HG03457 (cell line): ENCODE measurements around the gene ARID3C.
A peak's percentile ranks its signal among the peaks of the same experiment; 100 is the strongest.

Experiments used
- ATAC-seq: cut with Tn5 transposase; IDR thresholded peaks from one replicate; pipeline ENCODE4 v1.9.1; 2021; ENCODE audit warnings: moderate number of reproducible peaks; ENCODE audit not compliant: unreplicated experiment

The ARID3C gene

DNA sequence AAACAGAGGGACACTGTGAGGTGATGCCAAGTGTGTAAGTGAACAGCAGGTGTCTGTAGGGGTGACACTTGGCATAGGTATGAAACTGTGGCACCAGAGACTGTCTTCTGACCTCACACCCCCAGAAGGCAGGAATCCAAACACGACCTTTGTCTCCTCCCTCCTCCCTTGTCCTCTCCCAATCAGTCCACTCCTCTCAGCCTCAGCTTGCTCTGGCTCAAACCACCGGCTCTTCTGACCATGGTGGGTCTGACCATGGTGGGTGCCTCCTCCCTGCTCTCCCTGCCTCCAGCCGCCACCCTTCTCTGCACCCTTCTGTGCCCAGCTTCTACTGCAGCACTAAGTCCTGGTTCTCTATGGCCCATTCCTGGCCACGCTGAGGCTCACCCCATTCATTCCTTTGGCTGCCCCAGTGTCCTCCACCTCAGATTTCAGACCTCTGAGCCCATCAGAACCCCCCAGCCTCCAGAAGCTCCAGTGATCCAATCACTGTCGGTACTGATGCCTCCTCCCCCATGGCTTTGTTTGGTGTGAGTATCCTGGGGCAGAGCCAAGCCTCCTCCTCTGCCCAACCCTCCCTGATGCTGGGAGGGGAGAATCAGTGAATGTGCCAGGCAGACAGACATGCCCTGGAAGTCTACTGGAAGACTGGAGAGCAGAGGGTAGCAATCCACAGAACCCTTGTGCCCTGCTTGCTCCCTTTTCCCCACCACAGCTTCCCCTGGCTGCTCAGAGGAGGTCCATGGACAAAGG, 1.7 kb upstream of the ARID3C start:
- no peak for ATAC-seq

DNA sequence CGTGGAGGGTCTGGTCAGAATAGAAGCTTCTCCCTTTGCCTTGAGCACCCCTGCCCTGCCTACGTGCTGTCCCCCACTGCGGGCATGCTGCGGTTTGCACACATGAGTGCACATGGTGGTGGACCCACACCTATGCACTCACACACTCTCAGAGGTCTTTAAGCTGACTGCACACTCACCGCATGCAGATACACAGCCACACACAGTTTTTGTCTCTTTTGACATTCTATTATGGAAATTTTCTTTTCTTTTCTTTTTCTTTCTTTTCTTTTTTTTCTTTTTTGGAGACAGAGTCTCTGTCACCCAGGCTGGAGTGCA, 584 bp upstream of the ARID3C start:
- no peak for ATAC-seq

DNA sequence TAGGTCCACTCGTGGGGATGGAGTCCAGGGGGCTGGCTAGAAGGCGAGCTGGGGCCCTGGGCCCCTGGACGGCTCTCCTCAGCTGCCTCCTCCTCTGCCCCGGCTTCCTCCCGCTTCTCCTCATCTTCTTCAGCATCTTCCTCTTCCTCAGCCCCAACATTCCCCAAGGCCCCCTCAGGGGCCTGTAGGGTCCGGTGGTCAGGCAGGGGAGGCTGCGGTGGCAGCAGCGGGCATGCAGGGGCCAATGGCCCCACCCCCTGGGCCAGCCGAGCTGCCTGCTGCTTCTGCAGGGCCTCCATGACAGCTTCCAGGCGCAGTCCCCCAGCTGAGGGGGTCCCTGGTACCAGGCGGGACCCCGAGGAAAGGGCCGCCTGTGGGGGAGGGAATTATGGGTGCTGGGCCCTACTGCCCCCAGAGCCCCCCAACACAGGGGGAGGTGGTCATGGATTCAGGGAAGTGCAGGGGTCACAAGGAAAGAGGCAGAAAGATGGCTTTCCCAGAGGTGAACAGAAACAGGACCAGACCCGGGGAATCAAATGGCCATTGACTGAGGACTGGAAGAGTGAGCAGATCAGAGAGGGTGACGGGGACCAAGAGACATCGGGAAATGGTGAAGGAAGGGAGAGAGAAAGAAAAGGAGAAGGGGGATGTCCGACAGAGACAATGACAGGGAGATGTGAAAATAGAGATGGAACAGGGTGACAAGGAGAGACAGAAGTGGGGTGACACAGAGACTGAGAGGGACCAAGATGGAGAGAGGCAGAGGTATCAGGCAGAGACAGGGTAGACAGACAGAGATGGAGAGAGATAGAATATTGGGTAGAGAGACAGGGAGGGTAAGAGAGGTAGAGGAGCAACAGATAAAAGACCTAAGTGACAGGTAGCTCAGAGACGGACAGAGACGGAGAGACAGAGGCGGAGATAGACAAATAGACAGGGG, 880 bp downstream of the ARID3C start:
- no peak for ATAC-seq

DNA sequence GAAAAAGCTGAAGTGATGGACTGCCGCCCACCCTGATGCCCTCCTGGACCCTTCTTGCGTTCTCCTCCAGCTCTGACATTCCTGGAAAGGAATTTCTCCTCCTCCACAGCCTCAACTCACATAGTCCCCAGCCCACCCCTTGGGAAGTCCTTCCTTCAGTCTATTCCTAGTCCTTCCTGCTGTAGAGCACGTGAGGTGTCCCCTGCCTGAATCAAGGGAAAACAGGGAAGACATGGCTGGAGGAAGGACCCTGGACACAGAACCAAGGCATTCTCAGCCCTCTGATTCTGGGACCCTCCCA, 3.7 kb downstream of the ARID3C start:
- no peak for ATAC-seq

DNA sequence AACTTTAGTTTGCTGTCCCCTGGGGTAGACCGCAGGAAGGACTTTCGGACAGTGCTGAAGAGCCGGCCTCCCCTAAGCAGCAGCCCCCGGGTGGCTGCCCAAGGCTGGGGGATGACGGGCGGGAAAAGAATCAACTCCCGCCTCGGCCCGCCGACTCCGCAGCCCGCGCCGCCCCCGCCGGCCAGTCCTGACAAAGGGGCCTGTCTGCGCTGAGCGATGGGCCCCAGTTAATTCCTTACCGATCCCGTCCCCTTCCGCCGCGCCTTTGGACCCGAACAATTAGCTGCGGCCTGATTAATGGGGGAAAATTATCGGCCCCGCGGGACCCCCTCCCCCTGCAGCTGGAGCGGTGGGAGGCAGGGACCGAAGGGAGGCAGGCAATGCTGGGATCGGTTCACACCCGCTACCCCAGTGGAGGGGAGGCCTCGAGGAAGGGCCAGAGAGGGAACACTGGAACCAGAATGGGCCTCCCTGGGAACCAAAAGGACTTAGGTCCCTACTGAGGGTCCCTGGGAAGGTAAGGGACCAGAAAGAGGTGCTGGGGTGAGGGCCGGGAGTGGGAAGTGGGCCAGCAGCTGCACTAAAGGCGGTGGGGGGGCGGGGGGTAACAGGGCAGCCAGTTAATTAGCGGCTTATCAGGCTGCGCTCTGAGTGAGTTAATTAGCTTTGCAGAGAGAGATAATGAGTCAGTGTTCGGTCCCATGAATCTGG, 4.2 kb downstream of the ARID3C start:
- ATAC-seq: no peak

DNA sequence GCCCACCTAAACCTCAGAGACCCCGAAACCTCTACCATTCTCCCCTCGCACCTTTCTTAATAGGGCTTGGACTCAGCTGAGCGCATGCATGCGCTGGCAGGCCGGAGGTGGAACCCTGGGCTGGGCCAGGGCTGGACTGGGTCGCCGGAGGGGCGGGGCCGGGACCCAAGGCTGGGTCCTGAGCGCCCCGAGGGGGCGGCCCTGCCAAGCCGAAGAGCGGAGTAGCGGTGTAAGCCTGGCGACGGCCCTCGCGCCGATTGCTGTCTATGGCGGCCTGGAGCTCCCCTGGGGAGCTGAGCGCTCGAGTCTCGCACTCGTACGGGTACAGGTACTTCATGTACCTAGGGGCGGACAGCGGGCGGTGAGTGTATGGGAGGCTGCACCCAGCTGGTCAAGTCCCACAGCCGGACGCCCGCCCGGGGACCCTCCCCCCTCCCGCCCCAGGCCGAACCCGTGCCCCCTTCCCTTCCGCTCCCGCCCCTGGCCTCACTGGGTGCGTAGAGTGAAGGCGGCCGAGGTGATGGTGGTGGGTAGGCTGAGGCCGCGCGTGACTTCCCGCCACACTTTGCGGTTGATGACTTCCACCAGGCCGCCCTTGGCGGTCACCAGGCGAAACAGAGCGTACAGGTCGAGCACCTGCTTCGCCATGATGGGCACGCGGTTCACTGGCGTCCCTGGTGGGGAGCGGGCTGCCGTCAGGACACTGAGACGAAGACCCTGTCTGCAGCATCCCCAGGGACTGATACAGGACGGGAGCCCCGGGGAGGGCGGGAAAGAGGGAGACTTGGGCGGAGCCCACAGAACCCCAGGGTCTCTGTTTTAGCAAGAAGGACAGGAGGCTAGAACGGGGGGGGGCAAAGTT, 5.3 kb downstream of the ARID3C start:
- no peak for ATAC-seq

DNA sequence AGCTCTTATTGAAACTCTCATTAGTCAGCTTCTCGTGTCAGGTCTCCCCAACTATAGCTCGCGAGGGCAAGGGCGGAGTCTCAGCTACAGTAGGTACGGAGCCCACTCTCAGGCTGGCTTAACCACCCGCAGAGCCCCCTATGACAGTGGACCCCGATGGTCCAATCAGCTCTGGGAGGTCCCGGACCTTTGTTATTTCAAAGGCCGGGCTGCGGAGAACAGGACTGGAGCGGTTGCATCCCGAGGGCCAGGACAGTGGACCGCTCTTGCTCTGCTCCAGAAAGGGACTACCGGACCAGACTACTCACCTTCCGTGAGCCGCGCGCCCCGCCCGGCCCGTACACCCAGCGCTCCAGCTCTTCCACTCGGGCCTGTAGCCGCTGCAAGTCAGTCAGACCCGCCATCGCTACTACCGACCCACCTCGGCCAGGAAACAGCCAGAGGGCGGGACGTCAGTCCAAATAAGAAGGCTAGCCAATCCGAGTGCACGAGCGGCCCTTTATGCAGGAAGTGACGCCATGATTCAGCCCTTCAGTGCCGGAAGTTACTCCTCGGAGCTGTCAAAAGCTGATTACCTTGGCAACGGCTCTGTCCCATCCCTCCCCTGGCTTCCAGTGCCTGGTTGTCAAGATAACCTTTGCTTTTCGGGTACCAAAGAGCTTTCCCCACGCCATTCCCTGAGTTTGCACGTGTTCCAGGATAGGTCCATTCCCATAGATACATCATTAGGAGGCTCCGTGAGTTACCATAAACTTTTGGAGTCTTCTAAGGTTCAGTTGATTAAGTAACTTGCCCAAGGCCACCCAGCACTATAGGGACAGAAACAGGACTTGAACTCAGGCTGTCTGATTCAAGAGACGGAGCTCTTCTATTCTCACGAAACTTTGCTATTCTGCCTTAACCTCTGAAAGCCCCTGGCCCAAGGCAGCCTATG, 8.5 kb downstream of the ARID3C start, which contains the start of gene DCTN3:
TSS of gene DCTN3 (minus strand) at position 435 of the 934 bp plus-strand sequence. CDS start at position 404, 31 bp downstream.
- ATAC-seq: peak; percentile 96

DNA sequence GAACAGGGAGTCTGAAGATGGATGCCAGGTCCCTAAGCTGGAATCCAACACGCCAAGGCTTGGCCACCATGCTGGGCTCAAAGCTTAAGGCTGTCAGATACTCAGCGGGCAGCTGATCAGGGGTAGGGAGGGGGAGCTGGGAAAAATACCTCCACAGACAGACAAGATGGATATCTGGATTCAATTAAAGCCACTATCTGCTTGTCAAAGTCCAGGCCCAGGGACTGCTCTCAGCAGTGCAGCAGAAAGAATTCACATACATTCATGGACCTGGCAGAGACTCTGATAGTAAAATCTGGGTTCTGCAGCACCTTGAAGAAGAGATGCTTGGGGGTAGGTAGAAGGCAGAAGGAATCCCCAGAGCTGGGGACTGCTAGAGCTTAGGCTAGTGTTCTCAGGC, 13.7 kb downstream of the ARID3C start:
- no peak for ATAC-seq

DNA sequence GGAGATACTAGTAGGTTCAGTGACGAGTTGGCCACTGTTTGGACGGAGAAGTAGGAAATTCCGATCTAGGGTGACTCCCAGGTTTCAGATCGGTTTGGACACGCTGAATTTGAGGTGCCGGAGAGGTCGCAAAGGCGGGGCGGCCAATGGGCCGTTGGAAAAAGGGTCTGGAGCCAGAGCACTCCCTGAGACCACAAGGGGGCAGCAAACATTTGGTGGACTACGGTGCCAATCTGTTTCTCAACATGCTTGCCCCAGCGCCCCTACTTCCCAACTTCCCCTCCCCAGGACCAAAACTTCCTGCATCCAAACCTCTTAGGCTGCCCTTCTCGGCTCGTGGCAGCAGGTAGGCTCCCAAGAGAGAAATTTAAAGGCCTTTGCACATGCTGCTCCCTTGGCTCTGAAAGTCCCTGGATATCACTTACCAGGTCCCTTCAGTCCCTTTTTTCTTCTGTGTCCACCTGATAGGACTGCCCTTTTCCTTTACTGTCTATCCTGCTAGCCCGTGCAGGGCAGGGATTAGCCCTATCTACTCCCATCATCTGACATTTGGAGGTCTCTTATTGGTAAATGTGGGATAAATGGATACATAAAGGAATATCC, 16.0 kb downstream of the ARID3C start:
- ATAC-seq: no peak

DNA sequence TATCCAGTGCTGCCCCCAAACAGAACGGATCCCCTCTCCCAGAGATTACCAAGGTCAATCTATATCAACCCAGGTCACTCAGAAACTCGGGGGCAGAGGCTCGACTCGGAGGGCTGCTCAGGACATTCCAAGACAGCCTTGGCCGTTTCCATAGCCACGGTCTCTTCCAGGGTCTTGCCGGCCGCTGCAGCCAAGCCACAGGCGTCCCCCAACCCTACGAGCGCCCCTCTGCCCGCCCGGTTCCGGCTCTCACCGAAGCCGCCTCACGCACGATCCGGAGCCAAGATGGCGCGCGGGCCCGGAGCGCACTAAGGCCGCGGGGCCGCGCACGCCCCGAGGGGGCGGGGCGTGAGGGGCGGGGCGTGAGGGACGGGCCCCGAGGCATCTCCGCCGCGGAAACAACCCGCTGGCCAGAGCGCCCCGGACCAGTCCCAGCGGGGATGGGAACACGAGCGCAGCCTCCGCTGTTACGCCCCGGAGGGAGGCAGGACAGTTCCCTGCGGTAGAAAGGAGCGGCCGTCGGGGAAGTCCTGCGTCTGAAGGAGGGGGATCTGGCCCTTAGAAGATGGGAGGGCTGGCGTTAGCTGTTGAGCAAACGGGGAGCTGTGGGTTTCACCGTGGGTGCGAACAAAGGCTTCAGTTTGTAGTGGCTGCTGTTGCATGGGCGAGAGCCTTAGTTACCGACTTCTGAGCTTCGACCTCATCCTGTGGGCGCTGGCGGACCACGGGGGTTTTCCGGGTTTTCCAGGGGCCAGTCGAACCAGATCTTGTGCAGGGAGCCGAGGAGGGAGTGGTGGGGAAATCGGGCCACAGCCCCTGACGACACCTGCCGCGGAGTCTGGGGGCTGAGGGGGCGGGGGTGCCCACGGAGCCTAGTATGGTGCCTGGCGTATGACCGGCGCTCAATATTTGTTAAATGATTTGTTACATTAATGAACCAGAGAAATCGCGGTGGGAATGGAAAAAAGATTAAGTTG, 16.8 kb downstream of the ARID3C start, which contains the start of gene RPP25L:
TSS of gene RPP25L (minus strand) at position 287 of the 977 bp plus-strand sequence. CDS start 801 bp downstream, outside the sequence.
- peak; percentile 64 for ATAC-seq

DNA sequence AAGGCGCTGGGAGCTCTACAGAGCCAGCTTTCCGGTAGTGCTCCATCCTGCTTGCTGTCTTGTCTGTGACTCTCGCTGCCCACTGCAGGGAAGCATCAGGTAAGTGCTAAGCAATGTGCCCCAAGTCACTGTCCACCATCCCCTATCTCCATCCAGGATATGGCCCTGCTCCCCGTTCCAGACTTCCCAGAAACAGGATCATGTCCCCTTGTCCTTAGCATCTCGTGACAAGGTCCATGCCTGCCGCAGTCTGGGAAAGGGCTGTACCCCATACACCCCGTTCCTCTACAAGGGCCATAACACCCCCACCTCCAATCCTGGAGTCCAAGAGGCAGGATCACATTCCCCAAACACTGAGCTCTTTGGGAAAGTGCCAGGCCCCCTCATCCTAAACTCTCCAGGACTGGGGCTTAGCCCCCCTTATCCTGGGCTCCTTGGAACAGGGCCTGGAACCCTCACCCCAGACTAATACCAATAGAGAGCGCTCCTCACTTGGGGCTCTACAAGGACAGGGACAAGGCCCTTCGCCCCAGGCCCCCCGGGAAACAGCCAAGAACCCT, 17.5 kb downstream of the ARID3C start:
- ATAC-seq: no peak

DNA sequence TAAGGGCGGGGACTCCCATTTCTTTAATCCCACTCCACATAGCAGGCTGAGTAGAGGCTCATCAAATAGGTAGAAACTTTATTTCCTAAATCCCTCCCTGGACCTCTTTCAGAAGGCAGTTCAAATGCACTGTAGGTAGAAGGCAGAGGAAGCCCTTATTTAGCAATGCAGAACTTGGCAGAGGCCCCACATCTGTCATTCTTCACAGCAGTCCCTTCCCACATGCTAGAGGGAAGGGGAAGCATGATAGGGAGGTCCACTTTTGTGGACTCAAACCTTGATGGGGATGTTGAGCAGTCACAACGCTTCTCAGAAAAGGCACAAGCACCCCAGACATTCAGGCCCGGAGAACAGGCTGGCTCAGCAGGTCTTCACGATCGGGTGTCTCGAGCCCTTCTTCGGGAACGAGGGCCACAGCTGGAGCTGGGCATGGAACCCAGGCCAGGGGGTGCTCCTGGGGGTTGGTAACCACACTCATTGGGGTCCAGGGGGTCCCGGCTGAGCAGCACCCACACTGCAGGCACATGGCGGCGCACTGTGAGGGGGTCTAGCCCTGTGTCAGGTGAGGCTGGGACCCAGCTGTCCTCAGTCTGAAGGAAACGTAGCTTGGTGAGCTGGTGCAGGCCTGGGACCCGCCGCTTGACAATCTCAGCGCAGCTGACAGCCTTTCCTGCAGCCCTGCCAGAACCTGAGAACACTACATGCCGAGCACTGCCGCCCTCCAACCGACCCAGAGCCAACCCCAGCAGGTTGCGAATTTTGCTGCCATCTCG, 18.2 kb downstream of the ARID3C start:
- ATAC-seq: no peak

DNA sequence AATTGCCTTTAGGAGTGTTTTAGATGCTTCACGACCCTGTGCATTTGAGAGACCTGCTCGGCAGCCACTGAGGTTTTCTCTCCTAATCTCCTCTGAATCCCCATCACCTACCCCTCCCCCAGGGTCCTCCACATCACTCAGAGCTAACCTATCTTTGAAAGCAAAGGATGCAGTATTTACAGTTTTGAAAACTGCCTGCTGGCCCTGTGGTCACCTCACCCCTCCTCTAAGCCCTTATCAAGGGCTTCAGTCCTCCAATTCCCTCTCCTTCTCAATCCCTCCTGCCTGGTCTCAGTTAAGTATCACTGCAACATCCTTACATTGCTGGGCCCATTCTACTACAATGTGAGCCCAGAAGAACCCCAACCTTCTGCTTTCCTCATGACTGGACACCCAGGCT, 21.5 kb downstream of the ARID3C start:
- no peak for ATAC-seq

DNA sequence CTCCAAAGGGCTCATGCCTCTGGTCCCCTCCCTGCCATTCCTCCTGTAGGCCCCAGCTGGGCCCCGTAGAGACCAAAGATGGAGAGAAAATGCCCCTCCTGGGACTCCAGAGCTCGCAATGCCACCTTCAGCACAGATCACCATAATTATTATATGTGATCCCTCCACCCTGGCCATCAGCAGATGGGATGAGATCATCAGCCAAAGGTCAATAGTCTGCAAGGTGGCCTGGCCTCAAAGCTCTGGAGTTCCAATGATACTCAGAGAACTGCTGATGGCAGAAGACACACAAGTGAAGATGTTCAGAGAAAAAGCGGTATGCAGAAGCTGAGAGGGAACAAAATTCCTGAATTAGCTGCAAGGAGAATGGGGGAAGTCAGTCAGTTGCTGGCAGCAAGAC, 22.0 kb downstream of the ARID3C start:
- no peak for ATAC-seq

DNA sequence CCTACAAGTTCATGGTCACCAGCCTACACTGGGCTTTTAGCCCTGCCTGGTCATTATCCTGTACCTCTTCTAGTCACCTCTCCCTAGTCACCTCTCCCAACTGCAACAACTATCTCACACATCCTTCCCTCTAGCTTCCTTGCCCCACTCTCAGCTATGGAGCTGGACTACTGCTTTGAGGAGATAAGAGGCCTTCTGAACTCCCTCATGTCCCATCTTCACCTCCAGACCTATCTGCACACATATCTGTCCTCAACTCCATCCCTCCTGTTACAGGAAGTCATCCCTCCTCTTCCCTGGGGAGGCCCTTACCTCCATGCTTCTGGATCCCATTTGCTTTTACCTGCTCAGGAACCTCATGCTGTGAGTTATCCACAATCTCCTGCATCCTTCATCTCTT, 22.7 kb downstream of the ARID3C start:
- ATAC-seq: no peak

DNA sequence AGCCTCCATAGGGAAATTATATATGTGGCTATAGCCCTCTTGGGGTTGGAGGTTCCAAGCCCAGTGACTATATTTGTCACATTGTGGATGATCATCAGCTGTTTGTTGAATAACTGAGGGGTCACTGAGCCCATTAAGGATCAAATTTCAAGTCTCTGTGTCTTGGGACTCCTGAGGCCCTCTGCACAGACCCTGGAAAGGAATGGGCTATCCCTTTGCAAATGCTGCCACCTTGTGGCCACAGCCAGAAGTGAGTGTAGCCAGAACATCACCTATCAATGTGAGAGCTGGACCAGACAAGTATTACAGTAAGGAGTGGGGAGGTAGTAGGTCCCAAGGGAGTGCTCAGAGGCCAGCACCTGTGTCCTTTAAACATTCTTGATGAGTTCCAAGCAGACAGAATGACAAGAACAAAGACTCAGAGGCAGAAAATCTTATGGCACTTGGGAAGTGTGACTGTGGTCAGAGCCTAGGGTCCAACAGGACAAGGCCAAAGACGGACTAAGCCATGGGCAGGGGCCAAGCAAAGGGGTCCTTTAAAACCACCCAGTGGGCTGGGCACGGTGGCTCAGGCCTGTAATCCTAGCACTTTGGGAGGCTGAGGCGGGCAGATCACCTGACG, 25.1 kb downstream of the ARID3C start:
- no peak for ATAC-seq
